HG02798 (cell line): ENCODE results near the gene CAMK2D.

Experiments used
- ATAC-seq: cut with Tn5 transposase; IDR thresholded peaks from one replicate; pipeline ENCODE4 v1.9.1; 2021; ENCODE audit warnings: mild to moderate bottlenecking; ENCODE audit not compliant: unreplicated experiment, poor library complexity

The CAMK2D gene

GRCh38 chr4:113584407-113585150 is 177.0 kb downstream of the CAMK2D start:
- ATAC-seq = no peak

- no peak for ATAC-seq
Observed at GRCh38 chr4:113582737-113583136, 178.8 kb downstream of the CAMK2D start.

- ATAC-seq = no peak
Observed at GRCh38 chr4:113579360-113579759, 182.2 kb downstream of the CAMK2D start.

- no peak for ATAC-seq
Observed at GRCh38 chr4:113576947-113577678, 184.4 kb downstream of the CAMK2D start.

GRCh38 chr4:113575401-113575800 is 186.1 kb downstream of the CAMK2D start:
- ATAC-seq = no peak

GRCh38 chr4:113574636-113575103 is 186.9 kb downstream of the CAMK2D start:
- no peak for ATAC-seq

- no peak for ATAC-seq
Observed at GRCh38 chr4:113572620-113573019, 188.9 kb downstream of the CAMK2D start.

- ATAC-seq = no peak
Observed at GRCh38 chr4:113566015-113566795, 195.3 kb downstream of the CAMK2D start.

GRCh38 chr4:113565702-113566012 is 195.9 kb downstream of the CAMK2D start:
- no peak for ATAC-seq

GRCh38 chr4:113564493-113564892 is 197.0 kb downstream of the CAMK2D start:
- peak; percentile 27 for ATAC-seq

GRCh38 chr4:113563691-113564378 is 197.7 kb downstream of the CAMK2D start:
- no peak for ATAC-seq

GRCh38 chr4:113561758-113562157 is 199.8 kb downstream of the CAMK2D start:
- ATAC-seq = no peak

- no peak for ATAC-seq
Observed at GRCh38 chr4:113561092-113561491, 200.4 kb downstream of the CAMK2D start.

GRCh38 chr4:113560579-113560978 is 201.0 kb downstream of the CAMK2D start:
- ATAC-seq = no peak

GRCh38 chr4:113559947-113560346 is 201.6 kb downstream of the CAMK2D start:
- no peak for ATAC-seq

- ATAC-seq = no peak
Observed at GRCh38 chr4:113556382-113557134, 205.0 kb downstream of the CAMK2D start.

- ATAC-seq = no peak
Observed at GRCh38 chr4:113555868-113556267, 205.7 kb downstream of the CAMK2D start.

GRCh38 chr4:113553082-113553481 is 208.5 kb downstream of the CAMK2D start:
- no peak for ATAC-seq

GRCh38 chr4:113550510-113550909 is 211.0 kb downstream of the CAMK2D start:
- ATAC-seq = no peak

- no peak for ATAC-seq
Observed at GRCh38 chr4:113548303-113548702, 213.2 kb downstream of the CAMK2D start.
